DMS79 (cell line): ENCODE measurements around the gene PAK5.

Source experiments
- DNase-seq: peaks from one replicate; lab custom pipeline; 2025; lab: John Stamatoyannopoulos, UW

The PAK5 gene

DNA sequence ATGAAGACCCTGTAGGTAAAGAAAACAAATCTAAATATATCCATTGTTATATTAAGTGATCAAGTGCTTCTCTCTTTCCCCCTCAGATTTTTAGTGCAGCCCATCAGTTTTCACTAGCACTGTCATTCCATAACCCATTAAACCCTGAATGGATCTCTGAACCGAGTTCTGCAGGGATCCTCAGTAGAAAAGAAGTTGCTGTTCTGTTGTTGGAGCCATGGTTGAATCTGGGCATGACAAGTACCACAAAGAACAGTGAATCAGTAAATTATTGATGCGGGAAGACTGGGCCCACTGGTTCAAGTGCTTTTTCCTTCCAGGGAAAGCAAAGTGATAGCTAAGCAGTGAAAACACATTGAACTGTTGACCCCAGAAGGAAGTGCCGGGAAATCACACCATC is 264.1 kb downstream of the PAK5 start:
- DNase-seq, result no peak

DNA sequence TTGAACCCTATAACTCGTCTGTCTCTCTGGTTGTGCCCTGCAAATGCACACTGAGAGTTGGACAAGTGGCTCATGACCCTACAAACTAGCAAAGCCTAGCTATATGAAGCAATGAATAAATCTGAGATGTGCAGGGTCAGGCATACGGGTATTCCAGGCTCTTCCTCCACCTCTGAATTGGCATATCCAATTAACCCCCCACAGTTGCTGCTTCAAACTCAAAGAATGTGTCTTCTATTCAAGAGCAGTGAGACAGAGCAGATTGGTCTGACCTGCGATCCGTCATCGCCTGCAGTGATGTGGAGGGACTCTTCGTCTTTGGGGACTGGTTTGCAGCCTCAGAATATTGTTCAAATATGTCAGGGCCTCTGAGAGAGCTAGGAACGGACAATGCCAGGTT is 264.7 kb downstream of the PAK5 start:
- no peak for DNase-seq

DNA sequence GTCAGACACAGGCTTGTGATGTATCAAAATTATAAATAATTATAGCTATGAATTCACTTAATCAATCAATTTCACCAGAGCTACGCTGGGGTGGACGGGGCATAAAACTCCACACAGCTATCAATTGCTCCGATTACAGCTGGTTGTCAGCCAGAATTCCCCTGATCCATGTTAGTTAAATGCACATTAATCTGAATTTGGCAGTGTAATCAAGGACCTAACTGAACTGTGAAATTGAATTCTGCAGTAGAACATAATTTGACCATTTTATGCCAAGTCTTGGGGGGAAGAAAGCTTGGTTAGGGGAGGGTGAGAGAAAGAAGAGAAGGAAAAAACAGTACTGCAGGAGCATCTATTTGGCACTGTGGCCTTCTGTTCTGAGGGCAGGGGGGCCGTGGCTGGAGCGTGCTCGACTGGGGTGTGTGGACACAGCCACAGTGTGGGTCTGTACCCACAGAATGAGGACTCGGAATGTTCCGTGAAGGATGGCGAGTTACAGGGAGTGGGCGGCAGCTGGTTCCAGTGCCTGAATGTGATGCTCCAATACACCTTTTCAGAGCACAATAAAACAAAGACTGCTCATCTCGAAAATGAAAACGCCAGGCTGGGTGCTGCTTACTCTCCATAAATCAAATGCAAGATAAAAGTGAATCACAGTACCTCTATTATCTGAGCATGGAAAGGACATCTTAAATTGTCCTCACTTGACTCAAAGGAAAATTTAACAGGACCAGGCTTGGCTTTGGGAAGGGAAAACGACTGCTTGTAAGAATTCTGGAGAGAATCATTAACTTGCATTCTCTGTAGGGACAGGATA is 265.3 kb downstream of the PAK5 start:
- no peak for DNase-seq

DNA sequence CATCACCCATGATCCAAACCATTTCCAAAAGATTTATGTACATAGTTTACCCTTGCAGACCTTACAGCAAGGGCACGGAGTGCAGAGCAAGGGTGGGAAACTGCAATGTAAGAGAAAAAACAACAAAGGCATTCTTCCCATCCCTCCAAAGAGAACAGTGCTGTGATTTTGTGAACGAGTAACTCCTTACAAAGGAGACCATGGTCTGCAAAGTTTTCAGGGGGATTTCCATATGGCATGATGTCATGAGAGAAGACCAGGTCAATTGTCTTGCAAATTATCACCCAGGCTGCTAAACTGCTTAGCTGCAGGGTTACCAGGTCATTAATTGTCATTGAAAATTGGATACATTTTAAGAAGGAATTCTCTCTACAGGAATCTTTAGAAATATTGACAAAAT is 266.2 kb downstream of the PAK5 start:
- DNase-seq, result no peak

DNA sequence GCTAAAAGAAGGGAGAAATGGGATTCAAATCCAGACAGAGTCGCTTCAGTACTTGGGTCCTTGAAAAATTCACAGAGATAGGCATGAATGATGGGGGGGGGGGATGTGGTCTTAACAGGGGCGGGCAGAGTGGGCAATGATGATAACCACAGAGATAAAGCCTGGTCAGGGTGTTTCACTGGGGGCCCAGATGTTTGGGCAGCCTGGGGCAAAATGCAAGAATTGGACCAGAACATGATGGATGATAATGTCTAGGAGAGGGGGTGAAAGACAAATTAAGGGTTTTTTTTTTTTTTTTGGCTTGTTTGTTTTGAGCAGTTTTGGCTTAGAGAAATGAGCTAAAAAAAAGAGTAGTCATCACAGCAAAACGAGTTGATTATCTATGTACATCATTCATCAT is 267.1 kb downstream of the PAK5 start:
- no peak for DNase-seq

DNA sequence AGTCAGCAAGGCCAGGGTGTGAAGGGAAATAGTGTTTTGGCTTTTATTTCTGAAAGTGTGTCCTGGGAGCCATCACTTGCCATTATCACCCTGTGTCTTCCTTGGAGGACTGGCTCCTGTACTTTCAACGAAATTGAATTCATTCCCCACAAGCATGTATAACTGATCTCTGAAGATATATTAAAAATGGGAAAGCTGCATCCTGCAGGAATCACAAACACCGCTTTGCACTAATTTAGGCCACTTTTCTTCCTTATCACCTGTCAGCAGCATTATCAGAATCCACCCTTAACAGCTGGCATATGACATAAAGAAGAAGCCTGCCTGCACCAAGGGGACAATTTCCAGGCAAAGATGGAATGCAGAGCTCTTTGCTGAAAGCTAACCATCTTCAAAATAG is 268.3 kb downstream of the PAK5 start:
- DNase-seq, result no peak

DNA sequence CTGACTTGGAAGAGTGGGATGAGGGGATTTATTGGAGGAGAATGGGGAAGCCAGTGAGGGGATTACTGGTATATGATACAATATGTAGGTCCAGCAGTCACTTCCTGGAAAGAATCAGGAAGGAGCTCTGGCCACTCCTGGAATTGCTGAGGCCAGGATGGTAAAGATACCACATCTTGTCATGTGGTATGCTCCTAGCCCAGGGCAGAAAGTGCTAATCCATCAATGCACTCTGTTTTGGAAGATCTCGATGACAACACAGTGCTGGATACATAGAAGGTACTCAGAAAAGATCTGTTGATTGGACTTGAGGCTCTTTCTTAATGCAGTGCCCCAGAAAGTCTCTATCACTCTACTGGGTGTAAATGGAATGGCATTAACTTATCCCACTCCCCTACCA is 271.9 kb downstream of the PAK5 start:
- DNase-seq, result no peak

DNA sequence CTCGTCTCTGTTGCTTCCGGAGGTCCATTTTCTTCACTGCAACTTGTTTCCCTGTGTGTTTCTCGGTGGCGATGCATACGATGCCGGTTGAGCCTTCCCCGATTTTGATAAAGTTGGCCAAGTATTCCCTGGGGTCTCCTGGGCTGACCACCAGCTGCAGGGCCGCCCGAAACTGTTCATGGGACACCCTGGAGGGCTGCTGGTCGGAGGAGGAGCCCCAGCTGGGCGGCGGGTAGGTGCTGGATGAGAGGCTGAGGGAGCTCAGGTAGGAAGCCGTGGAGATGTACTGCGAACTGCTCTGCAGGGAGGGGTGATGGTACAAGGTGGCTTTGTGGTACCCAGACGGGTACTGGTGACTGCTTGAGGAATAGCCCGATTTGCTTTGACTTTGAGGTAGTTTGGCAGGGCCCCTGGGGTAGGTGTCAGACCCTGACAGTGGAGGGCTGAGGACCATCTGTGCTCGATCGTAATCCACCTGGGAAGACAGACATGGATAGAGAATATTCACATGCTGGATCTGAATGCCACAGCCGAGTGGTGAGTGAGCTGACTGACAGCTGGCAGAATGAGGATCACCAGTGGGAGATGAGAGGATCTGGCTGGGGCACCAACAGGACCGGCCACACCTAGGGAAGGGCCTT is 272.8 kb downstream of the PAK5 start:
- DNase-seq, result no peak

DNA sequence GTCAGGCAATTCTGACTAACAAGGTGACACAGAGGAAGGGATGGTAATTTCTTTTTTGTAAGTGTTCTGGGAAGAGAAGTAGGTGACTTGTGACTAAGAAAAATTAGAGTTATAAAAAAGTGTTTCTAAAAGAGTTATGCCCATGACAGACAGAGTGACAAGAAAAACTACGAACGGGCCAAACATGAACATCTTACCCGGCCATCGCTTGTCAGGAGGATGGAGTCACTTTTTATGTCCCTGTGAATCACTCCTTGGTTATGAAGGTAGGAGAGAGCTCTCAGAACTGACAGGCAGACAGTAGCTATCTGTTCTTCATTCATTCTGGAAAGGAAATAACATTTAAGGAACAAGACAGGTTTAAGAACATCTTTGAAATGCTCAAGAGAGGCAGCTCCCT is 281.5 kb downstream of the PAK5 start:
- DNase-seq, result no peak

DNA sequence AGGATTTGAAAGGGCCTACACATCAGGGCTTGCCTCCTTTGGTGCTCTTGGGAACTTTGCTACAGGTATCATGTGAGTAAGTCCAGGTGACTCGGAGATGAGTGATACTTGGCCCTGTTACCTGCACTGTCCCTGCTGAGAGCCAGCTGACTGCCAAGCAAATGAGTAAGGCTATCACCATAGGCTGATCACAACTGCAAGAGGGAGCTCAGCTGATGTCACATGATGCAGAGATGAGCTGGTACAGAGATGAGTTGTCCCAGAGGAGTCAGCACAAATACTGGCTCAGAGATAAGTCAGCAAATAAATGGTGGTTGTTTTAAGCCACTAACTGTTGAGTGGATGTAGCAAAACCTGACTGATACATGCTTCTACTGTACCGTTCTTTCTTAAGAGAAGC is 283.1 kb downstream of the PAK5 start:
- no peak for DNase-seq

DNA sequence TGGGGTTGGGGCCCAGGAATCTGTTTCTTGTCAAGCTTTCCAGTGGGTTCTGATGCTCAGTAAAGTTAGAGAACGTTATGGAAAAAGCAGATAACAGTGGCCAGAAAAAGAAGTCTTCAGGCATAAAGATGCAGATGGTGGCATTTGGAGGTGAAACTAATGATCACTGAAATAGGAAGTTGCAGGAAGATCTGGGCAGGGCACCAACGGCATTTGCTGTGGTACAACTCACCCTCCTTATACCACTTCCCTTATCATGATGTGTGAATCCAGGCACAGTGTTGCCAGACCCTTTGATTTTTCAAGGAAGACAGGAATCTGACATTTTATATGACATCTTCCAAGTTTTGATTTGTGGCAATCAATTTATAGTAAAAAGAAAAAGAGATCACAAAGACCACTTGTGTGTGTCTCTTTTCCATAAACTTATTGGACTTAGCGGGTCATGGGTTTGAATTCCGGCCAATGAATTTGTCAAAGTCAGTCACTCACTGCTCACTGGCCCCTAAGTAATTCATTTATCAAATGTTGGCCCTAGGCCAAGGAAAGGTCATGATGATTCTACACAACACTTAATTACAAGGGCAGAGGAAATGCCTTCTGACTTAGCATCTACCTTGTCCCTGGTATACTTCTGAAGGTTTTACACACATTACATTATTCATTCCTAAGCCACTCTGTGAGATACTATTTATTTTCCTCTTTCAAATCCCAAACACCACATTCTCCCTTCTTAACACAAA is 286.9 kb downstream of the PAK5 start:
- no peak for DNase-seq

DNA sequence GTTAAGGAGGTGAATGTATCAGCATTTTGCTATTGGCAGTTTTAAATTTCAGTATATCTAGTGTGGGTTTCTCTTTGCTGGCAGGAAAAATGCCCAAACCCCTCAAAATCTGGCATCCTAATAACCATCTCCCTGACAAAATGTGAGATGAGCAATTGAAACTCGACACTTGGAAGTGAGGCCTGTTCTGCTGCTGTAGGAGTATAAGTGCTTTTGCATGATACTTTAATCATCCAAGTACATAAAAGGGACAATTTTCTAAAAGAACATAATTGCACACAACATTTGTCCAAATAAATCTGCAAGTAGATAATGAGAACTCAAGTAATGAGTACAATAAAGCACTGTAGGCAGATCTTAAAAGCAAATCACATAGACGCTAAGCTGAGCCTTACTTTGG is 288.0 kb downstream of the PAK5 start:
- DNase-seq, result peak; percentile 23

DNA sequence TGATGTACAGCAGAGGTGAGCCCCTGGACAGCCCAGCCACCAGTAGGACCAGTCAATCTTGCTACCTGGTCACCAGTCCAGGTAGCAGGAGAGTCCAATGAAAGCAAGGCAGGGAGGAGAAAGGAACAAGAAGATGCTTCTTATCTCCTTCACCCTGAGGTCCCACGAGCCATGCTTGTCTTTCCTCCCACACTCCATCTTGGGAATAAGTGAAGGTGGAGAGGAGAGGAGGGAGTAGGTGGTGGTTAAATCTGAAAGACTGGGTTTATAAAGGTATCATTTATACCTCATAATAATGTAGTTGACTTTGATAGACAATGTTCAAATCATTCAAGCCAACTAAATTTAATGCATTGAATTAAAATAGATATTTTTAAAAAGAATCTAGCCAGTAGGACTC is 288.6 kb downstream of the PAK5 start:
- DNase-seq, result no peak

DNA sequence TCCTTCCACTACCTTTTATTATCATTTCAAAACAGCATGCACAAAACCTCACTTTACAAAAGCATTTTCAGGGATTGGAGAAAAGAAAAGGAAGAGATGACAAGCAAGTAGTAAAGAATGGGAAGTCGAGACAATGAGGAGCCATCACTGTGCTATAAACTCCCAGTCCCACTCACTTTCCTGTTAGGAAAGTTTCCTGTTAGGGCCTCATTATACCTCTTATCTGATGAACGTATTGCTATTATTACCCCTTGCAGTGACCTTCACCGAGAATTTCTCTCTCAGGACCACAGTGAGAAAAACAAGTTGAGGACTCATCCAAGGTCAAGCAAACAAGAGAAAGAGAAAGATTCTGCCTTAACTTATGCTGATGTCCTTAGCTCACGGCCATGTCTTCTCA is 295.7 kb downstream of the PAK5 start:
- DNase-seq, result no peak

DNA sequence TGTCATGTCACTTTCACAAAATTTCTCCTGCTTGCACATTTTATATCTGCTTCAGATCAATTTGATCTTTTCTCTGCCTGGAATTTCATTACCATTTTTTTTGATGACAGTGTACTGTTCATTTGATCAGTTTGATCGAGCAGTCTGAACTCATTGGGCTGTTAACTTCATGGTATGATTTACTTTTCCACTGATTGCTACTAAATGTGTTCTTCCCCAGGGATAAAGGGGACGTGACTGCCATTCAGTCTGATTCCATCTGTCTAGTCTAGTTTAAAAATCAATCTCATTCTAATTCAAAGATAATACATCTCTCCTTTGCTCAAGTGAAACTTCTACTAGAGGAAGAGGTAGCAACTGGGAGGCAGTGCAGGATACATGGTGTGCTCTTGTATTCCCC is 303.4 kb downstream of the PAK5 start:
- no peak for DNase-seq

DNA sequence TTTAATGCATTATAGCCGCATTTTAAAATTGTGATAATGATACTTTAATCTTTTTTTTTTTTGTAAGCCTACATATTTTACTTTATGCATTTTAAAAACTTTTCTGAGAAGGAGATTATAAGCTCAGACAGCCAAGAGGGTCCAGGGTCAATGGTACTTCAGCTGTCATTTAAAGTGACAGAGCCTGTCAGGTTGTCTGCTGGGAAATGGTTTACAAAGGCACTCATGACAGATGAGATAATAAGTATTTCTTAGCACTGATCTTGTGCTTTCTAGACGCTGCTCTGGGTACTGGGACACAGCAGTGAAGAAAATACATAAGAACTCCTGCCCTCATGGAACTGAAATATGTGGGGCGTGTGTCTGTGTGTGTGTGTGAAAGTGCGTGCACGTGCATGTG is 304.9 kb downstream of the PAK5 start:
- no peak for DNase-seq

DNA sequence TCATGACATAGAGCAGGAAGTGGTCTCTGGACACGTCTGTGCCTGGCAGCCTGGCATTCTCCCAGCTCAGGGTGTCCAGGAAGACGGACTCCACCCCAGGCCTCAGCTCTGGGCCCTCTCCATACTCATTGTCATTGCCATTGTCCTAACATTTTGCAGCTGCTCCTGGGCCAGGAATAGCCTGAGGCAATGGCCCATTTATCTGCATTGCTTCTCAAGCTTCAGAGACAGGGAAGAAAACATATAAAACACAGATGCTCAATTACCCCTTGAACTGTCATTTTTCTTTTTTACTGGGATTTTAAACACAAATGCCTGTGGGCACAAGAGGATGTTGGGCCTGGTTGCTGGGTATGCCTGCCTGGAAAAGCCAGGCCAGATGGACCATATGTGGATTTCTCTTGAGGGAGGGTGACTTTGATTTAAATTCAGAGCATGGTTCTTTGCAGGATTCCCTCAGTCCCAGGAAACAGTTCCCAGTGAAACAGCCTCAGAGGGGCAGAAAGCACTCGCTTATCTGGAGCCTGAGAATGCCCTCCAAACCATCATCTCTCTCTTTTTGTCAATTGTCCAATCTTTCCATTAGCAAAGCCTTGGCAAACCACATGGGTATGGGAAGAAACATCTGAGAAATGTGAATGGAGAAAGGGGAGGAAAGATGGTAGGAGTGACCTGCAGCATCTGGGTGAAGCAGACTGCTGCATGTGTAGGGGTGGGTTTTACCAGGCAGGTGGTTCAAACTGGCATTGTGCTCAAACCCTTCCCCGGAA is 306.6 kb downstream of the PAK5 start:
- DNase-seq, result no peak

DNA sequence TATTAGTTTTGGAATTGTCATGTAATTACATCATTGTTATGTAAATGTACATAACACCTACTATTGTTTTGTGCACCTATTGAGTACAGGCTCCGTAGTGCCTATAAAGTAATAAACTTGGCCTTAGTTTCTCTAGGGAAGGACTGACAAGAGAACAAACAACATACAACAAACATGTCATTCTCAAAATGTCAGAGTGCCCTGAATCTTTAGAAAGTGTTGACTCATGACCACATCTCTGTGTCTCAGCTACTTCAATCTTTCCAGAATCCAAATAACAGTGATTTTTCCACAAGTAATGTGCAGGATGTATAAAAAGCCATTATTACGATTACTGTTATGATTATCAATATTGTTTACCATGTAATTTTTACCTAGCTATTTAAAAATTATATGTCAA is 307.3 kb downstream of the PAK5 start:
- no peak for DNase-seq

DNA sequence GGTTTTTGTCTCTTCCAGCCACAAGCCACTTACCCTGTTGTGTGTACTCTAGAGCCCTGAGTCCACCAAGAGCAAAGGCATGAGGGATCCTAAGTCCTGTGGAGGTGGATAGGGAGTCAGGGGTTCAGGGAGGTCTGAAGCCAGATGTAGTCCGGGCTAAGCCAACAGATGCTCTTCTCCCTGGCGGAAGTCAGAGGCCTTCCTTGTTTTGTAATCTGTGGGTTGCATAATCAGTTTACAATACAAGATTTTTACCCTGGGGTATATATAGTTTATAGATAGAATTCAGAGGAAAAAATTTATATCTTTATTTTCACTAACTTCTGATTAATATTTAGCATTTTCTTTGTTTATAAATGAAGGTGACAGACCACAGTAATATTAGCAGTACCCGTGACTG is 315.2 kb downstream of the PAK5 start:
- no peak for DNase-seq

DNA sequence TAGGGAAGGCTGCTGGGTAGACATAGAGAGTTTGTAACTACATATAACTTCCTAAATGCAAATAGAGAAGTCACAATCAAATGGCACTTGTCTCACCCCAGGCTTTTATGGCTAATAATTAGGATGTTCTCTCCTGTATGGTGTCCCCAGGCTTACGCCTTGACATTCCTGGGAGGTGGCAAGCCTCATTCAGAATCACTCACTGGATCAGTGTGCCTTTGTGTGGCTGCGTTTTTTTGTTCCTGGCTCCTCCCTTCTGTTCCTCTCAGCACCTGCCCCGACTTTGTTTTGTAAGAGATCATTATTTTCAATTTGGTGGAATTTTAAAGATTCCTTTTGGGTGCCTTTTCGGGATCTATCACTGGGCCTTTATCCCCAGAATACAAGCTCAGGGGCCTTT is 318.8 kb downstream of the PAK5 start:
- no peak for DNase-seq

DNA sequence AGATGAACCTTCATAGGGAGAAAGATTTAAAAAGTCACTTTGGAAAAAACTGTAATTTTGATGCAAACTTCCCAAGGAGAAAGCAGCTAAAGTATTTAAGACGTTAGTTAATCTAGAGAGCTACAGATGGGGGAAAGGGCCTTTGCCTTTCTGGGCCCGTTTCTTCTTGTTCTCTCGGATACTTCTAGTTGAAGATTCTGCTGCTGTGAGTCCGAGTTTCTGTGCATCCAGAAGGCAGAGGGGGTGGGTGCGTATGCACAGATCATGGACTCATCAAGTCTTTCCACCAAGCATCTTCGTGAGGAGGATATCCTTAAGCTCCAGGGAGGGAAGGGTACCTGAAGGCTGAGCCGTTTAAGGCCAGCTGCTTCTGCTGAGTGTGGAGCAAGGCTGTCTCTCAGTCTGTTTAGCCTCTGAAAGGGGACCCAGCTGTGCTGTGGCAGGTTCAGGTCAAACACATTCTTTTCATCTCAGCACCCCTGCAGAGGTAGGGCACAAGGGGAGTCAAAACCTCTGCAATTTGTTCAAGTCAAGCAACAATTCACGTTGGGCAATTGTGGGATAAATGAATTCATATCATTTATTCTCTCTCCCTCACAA is 320.2 kb downstream of the PAK5 start:
- DNase-seq, result no peak
